HG02571 (cell line): Measurements from ENCODE around the gene EXOC7.

Experiments used
- ATAC-seq: cut with Tn5 transposase; IDR thresholded peaks from one replicate; pipeline ENCODE4 v1.9.1; 2021; ENCODE audit warnings: mild to moderate bottlenecking, moderate library complexity; ENCODE audit not compliant: unreplicated experiment

Gene EXOC7

GRCh38 chr17:76103274-76104139 lies at the start of gene EXOC7:
Gene EXOC7, minus strand, starts transcription at chr17:76103787. Its CDS starts 95 bp downstream, at chr17:76103692.
- peak; percentile 67 for ATAC-seq

- ATAC-seq, result no peak
Observed at GRCh38 chr17:76153202-76153601, 49.6 kb upstream of the EXOC7 start.

- no peak for ATAC-seq
Observed at GRCh38 chr17:76152591-76152990, 49.0 kb upstream of the EXOC7 start.

GRCh38 chr17:76151896-76152454 lies 48.4 kb upstream of the EXOC7 start:
- ATAC-seq, result no peak

GRCh38 chr17:76150712-76151622 lies 47.4 kb upstream of the EXOC7 start:
- no peak for ATAC-seq

GRCh38 chr17:76149214-76149613 lies 45.6 kb upstream of the EXOC7 start:
- no peak for ATAC-seq

- ATAC-seq, result no peak
Observed at GRCh38 chr17:76148015-76148326, 44.4 kb upstream of the EXOC7 start.

- ATAC-seq, result no peak
Observed at GRCh38 chr17:76147211-76148014, 43.8 kb upstream of the EXOC7 start.

- ATAC-seq, result no peak
Observed at GRCh38 chr17:76146053-76146851, 42.7 kb upstream of the EXOC7 start.

- ATAC-seq, result no peak
Observed at GRCh38 chr17:76145231-76146052, 41.9 kb upstream of the EXOC7 start.

GRCh38 chr17:76142585-76143041 lies 39.0 kb upstream of the EXOC7 start:
- no peak for ATAC-seq

GRCh38 chr17:76142039-76142584 lies 38.5 kb upstream of the EXOC7 start:
- no peak for ATAC-seq

GRCh38 chr17:76141212-76142038 lies 37.8 kb upstream of the EXOC7 start, which contains the start of gene FOXJ1:
Gene FOXJ1, minus strand, starts transcription at chr17:76141245. Its CDS starts 850 bp downstream, at chr17:76140395.
- peak; percentile 43 for ATAC-seq

GRCh38 chr17:76140661-76141211 lies 37.1 kb upstream of the EXOC7 start:
- no peak for ATAC-seq

GRCh38 chr17:76139801-76140660 lies 36.4 kb upstream of the EXOC7 start:
- no peak for ATAC-seq
